Parathyroid adenoma (tissue), 2 donors: ENCODE data around the gene MVB12A.

Experiments used
- H2AFZ ChIP-seq: fragments of 300-600 bp; sonication (generic); one replicate; pipeline ENCODE4 v1.7.0; 2017; ENCODE audit warnings: antibody characterized with exemption, mild to moderate bottlenecking
- H3K27ac ChIP-seq: fragments of 300-600 bp; sonication (generic); one replicate; pipeline ENCODE4 v1.7.0; 2017
- H3K27me3 ChIP-seq: fragments of 300-600 bp; sonication (generic); one replicate; pipeline ENCODE4 v1.7.0; 2017; ENCODE audit warnings: low read length; ENCODE audit not compliant: control insufficient read depth, insufficient read depth
- H3K36me3 ChIP-seq: fragments of 300-600 bp; sonication (generic); one replicate; pipeline ENCODE4 v1.7.0; 2017; ENCODE audit warnings: low read length; ENCODE audit not compliant: control insufficient read depth, insufficient read depth
- H3K4me1 ChIP-seq: fragments of 300-600 bp; sonication (generic); one replicate; pipeline ENCODE4 v1.7.0; 2017; ENCODE audit warnings: control low read depth
- H3K4me2 ChIP-seq: fragments of 300-600 bp; sonication (generic); one replicate; pipeline ENCODE4 v1.7.0; 2017; ENCODE audit warnings: low read length
- H3K4me3 ChIP-seq: fragments of 300-600 bp; sonication (generic); one replicate; pipeline ENCODE4 v1.7.0; 2017; ENCODE audit warnings: low read depth, low read length
- H3K79me2 ChIP-seq: fragments of 300-600 bp; sonication (generic); one replicate; pipeline ENCODE4 v1.7.0; 2017; ENCODE audit warnings: control low read depth
- H3K9ac ChIP-seq: fragments of 300-600 bp; sonication (generic); one replicate; pipeline ENCODE4 v1.7.0; 2017; ENCODE audit warnings: mild to moderate bottlenecking
- H3K9me3 ChIP-seq: fragments of 300-600 bp; sonication (generic); one replicate; pipeline ENCODE4 v1.7.0; 2017; ENCODE audit warnings: low read length; ENCODE audit not compliant: control insufficient read depth
- CTCF ChIP-seq: fragments of 300-600 bp; sonication (generic); IDR thresholded peaks from one replicate; pipeline ENCODE4 v1.7.0; 2017; ENCODE audit warnings: antibody characterized with exemption, mild to moderate bottlenecking
- donor health status: primary hyperparathyroidism.

MVB12A gene

GRCh38 chr19:17445526-17446165 lies 25.8 kb downstream of the MVB12A start:
- no peak overlapping the region for H3K9ac ChIP-seq
- no peaks in the 10 kb centered on the region for H3K4me1 ChIP-seq
- H3K4me3 ChIP-seq = no peak overlapping the region
- H3K36me3 ChIP-seq = no peaks in the 10 kb centered on the region
- H3K27me3 ChIP-seq = no peaks in the 10 kb centered on the region
- no peak for TF ChIP-seq CTCF
- H3K27ac ChIP-seq = no peak overlapping the region
- no peaks in the 10 kb centered on the region for H3K9me3 ChIP-seq
- no peak overlapping the region for H3K4me2 ChIP-seq
- no peaks in the 10 kb centered on the region for H3K79me2 ChIP-seq
- H2AFZ ChIP-seq = no peak overlapping the region

GRCh38 chr19:17447704-17448130 lies 27.9 kb downstream of the MVB12A start:
- Histone ChIP-seq H3K36me3 (no peaks in the 10 kb centered on the region), H3K27me3 (no peaks in the 10 kb centered on the region), H3K4me2 (peak overlapping the region; percentile 90), H3K79me2 (no peaks in the 10 kb centered on the region), H3K27ac (no peak overlapping the region), H3K4me1 (no peaks in the 10 kb centered on the region), H2AFZ (peak overlapping the region; percentile 84), H3K4me3 (no peak overlapping the region), H3K9me3 (no peaks in the 10 kb centered on the region), H3K9ac (no peak overlapping the region)
- no peak for TF ChIP-seq CTCF

- Histone ChIP-seq H3K79me2 (no peaks in the 10 kb centered on the region), H2AFZ (peak within 1 kb of the TSS; percentile 84), H3K4me2 (peak within 1 kb of the TSS; percentile 90), H3K4me3 (peak within 1 kb of the TSS; percentile 60), H3K9me3 (no peaks in the 10 kb centered on the region), H3K9ac (no peak within 1 kb of the TSS), H3K27me3 (no peaks in the 10 kb centered on the region), H3K27ac (no peak within 1 kb of the TSS), H3K36me3 (no peaks in the 10 kb centered on the region), H3K4me1 (no peaks in the 10 kb centered on the region)
- peak; percentile 84 for TF ChIP-seq CTCF
Observed at GRCh38 chr19:17448131-17448967, 28.5 kb downstream of the MVB12A start, which contains the start of gene TMEM221. TSS of gene TMEM221 (minus strand) at chr19:17448668. CDS start at chr19:17448462, 206 bp downstream.

GRCh38 chr19:17450264-17451075 lies 30.6 kb downstream of the MVB12A start:
- Histone ChIP-seq H3K27ac (no peak overlapping the region), H3K27me3 (no peaks in the 10 kb centered on the region), H3K79me2 (no peaks in the 10 kb centered on the region), H3K4me3 (no peak overlapping the region), H3K9ac (no peak overlapping the region), H3K9me3 (no peaks in the 10 kb centered on the region), H3K4me2 (no peak overlapping the region), H3K4me1 (no peaks in the 10 kb centered on the region), H3K36me3 (no peaks in the 10 kb centered on the region), H2AFZ (no peak overlapping the region)
- TF ChIP-seq CTCF = no peak
